ENCODE measurements around the gene AKAP13.

Gene AKAP13

GRCh38 chr15:85607141-85607806, 226.9 kb downstream of the AKAP13 start:
- DNase-seq, result no peak

- DNase-seq, result no peak
Observed at GRCh38 chr15:85607842-85608241, 227.4 kb downstream of the AKAP13 start.

GRCh38 chr15:85609492-85609891, 229.1 kb downstream of the AKAP13 start:
- DNase-seq, result no peak

DNA sequence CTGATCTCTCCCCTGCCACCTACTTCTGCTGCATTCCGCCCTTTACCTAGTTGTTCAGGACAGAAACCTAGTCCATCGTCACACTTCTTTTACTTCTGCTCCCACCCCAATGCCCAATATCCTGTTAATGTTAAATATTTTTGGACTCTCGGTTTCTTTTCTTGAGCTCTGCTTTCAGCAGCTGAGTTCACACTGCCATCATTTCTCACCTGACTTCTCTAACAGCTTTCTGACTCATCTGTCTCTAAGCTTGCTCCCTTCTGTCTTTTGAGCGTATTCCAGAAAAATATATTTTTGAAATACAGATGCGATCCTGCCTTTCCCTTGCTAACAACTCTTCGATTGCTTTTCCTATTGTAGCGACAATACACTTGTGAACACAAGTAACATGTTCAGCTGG, 231.0 kb downstream of the AKAP13 start:
- DNase-seq, result no peak

- DNase-seq, result no peak
Observed at GRCh38 chr15:85614059-85614458, 233.7 kb downstream of the AKAP13 start.

DNA sequence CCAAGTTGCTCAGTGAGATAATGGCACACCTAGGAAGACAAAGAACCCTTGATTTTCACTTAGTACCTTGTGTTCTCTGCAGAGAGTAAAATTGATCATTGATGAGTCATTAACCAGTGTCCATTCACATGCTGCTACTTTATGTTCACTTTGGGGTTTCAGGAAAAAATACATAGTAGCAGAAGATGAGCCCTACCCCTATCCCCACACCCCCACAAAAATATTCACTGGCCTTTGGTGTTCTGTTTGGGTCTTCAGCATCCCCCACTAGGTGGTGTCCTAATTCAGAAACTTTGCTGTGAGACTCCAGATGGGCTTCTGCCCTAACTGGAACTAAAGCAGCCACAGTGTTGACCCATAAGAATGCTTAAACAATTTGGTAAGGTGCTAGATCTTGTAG, 235.5 kb downstream of the AKAP13 start:
- DNase-seq, result no peak

- no peak for DNase-seq
Observed at GRCh38 chr15:85616549-85617110, 236.2 kb downstream of the AKAP13 start.

DNA sequence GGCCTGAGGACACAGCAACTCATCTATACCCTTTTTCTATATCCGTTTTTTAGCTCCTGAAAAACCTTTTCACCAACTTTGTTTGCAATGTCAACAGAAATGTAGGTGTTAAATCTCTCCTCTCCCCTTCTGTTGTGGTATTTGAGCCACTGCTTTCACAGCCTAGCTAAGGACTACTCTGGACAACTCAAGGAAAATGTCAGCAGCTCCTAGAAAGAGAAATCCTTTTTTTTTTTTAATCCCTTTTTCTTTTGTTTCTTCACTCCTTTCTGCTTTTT, 237.8 kb downstream of the AKAP13 start:
- DNase-seq, result no peak

DNA sequence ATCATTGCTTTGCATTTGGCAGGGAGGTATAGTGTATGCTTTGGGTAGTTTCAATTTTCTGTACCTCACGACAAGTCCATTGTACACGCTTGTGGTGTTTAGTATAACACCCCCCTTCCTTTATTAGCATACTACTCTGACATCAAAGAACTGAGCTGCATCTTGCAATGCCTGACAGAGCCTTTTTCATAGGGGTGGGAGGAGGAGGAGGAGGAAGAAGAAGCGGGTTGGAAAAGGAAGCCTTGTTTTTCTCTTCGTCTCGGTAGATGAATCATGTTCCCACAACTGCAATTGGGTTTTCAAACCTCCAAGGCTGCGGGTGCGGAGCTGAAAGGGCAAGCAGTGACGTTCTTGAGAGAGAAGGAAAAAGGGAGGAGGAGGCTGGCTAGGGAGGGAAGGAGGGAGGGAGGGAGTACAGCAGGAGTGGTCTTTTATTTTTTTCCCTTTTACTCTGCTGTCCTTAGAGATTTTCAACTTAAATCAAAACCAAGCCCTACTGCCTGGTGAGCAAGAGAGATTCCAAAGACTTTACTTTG, 238.6 kb downstream of the AKAP13 start:
- DNase-seq, result peak; percentile 51

DNA sequence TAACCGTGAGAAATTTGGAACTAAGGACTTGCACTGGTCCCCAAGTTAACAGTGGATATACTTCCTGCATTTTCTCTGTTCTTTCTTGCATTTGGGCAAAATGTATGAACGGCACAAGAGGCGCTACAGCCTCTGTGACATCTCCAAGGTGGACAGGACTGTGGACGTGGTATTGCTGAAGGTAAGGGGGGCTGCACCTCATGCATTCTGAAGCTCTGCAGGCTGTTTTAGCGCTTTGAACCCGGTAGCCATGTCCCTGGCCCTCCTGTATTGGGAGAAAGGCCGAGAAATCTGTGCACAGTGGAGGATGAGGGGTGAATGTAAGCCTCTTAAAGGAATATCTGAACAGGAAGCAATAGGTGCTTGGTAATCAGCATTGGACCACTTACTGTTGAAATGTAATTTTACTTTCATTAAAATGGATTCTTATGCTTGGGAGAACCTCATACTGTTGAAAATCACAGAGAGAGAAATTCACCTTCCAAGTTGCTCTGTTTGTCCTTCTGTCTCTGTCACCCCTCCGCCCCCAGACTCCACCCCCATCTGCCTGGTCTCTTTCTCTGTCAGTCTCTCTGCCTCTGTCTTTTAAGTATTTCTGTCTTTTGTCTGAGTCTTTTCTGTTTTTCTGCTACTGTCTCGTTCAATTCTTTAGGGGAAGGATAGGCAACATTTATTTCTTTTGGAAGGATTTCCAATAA, 239.7 kb downstream of the AKAP13 start:
- DNase-seq, result peak; percentile 21

DNA sequence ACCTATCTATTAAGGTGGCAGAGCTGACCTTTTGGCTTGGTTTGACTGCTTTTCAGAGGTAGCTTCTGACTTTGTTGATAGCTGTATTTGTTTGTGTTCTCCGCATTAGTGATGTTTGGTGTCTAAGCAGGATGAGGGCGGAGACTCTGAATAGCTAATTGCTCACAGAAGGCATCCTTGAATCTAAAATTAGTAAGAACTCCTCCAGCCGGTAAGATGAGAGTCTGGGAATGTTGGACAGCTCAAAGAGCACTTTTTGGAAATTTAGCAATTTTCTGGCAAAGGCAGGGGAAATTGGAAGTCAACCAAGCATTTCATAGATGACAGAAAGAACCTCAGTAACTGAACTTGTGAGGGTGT, 240.3 kb downstream of the AKAP13 start:
- no peak for DNase-seq

- DNase-seq, result no peak
Observed at GRCh38 chr15:85621094-85621493, 240.7 kb downstream of the AKAP13 start.

DNA sequence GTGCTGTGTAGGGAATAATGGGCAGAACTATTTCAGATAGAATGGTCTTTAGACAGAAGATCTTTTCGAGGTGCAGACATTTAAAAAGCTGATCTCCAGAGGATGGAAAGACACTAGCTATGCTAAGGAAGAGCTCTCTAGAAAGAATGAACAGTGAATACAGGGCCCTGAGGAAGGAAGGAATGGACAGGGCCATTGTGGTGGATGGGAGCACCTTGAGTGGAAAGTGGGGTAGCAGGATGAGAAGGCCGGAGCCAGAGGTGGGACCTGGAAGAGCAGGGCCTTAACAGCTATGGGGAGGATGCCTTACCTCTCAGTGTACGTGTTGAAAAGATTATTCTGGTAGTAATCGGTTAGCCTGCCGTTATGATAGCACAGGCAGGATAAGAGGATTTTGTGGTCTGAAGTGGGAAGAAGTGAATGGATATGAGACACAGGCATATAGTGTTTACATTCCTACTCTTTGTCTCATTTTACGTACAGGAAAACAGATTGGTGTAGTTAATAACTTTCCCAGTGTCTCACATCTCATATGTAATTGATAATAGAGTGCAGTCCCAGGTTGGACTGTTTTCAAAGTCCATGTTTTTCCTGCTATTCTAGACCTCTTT, 241.9 kb downstream of the AKAP13 start:
- no peak for DNase-seq

GRCh38 chr15:85623315-85624049, 243.1 kb downstream of the AKAP13 start:
- no peak for DNase-seq

- no peak for DNase-seq
Observed at GRCh38 chr15:85624291-85624801, 243.9 kb downstream of the AKAP13 start.

DNA sequence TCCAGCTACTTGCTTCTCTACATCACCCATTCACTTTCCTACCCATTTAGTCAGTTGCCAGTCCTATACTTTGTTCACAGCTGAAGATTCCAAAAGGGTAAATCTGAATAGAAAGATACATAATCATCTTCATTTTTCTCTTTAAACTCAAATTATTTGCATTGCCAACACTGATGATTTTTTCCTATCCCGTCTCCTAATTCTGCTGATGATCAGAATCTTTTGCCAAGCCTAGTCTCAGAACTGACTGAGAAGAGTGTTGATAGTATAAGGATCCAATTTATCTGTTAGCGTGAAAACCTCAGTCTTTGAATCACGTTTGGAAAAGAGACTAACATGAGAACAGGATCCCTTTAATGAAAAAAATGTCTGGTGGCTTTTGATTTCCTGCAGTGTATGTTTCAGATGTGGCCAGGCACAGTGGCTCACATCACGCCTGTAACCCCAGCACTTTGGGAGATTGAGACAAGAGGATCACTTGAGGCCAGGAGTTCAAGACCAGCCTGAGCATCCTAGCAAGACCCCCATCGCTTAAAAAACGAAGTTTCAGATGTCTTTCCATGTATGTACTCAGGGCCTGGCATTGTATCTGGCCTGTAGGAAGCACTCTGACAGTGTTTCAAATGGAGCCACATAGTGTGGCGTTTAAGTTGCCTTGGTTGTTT, 244.9 kb downstream of the AKAP13 start:
- no peak for DNase-seq

GRCh38 chr15:85625856-85626255, 245.5 kb downstream of the AKAP13 start:
- DNase-seq, result no peak

DNA sequence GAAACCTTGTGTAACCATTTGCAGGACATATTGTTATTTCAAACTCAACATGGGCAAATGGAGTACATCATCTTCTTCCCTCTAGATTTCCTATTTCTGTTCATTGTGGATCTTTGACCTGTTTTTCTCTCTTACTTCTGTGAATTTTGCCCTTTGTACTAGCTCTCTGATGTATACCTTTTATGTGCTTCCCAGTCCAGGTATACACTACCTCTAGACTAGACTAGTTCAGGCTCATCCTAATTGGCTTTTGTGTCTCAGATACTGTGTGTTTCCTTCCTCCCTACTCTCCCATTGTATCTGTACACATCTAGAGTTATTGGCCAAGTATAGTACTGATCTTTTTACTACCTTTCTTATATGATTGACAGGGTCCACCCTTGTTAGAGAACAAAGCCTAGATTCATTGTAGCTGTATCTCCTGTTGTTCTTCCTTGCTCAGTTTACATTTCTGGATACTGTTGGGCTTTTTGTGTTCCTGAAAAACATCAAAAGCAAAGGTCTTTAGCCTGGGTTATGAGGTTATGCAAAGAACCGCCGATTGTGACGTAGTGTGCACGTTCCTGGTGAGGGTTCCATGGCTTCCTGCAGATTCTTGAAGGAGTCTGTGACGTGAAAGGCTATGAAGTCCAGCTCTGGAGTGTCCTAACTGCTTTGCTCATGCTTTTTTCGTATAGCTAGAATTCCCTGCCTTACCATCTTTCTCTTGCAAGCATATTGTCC, 247.0 kb downstream of the AKAP13 start:
- no peak for DNase-seq

- no peak for DNase-seq
Observed at GRCh38 chr15:85630311-85630710, 249.9 kb downstream of the AKAP13 start.

DNA sequence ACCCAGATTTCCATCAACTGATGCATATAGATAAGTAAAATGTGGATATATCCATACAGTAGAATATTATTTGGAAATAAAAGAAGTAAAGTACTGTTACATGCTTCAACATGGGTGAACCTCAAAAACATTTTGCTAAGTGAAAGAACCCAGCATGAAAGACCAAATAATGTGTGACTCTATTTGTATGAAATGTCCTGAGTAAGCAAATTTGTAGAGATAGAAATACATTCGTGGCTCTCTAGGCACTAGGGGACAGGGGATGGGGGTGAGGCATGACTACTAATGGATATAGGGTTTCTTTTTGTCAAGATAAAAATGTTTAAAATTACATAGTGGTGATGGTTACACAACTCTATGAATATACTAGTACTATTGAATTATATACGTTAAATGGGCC, 250.6 kb downstream of the AKAP13 start:
- DNase-seq, result no peak

GRCh38 chr15:85632014-85632413, 251.6 kb downstream of the AKAP13 start:
- no peak for DNase-seq

GRCh38 chr15:85633859-85634258, 253.5 kb downstream of the AKAP13 start:
- DNase-seq, result no peak

All from stimulated activated CD4-positive, alpha-beta T cell treated with anti-CD3 and anti-CD28 coated beads, Interleukin-4, amount 100 ng/mL, for 1 hour (primary cell).